HFFc6 (cell line): ENCODE measurements around the gene TUBGCP6. TPM values are rescaled to one million over a fixed set of nuclear protein-coding genes. Genes with fewer than 3 reads are reported as not detected.
A peak's percentile ranks its signal among the peaks of the same experiment; 100 is the strongest.
"Not testable (repeated sequence)": the region's sequence is repeated elsewhere in the genome, so short reads cannot be mapped to it uniquely, and the experiment has no call there.

Experiments used
- DNase-seq: peaks from one replicate; pipeline ENCODE4 v3.0.0-alpha.2; 2018
- H3K27ac Mint-ChIP-seq: 2 replicates; pipeline ENCODE4 v1.8.0; 2020; ENCODE audit warnings: mild to moderate bottlenecking, mixed read lengths
- H3K27me3 Mint-ChIP-seq: 2 replicates; pipeline ENCODE4 v1.8.0; 2021; ENCODE audit warnings: mild to moderate bottlenecking, moderate library complexity, mixed read lengths; ENCODE audit not compliant: insufficient read depth
- H3K36me3 Mint-ChIP-seq: 2 replicates; pipeline ENCODE4 v1.8.0; 2021; ENCODE audit warnings: low read depth, mixed read lengths
- H3K4me1 Mint-ChIP-seq: 2 replicates; pipeline ENCODE4 v1.8.0; 2020; ENCODE audit warnings: low read depth, mixed read lengths
- H3K4me3 Mint-ChIP-seq: 2 replicates; pipeline ENCODE4 v1.8.0; 2020; ENCODE audit warnings: mild to moderate bottlenecking, moderate library complexity, mixed read lengths
- H3K9me3 Mint-ChIP-seq: 2 replicates; pipeline ENCODE4 v1.8.0; 2020; ENCODE audit warnings: mild to moderate bottlenecking, mixed read lengths
- CTCF ChIP-seq: fragments of 200-600 bp; sonication (generic); IDR thresholded peaks from 2 replicates; pipeline ENCODE4 v1.5.0; 2021; ENCODE audit warnings: antibody characterized with exemption, mild to moderate bottlenecking
- total RNA-seq, 6 experiments: library from RNA; stranded (reverse); fragmentation: NEBNext Ultra II Directional; extraction: Animal tissue kit (Norgen Biotek cat#: 25700); gene quantifications; 2 replicates in 1 of 6; 3 replicates in 5 of 6; pipeline ENCODE4 v1.2.3, GENCODE V29; 2021

Gene TUBGCP6
- total RNA-seq, 6 experiments from 2014 or later = 20.1 to 26.8 (median 21.7) TPM

DNA sequence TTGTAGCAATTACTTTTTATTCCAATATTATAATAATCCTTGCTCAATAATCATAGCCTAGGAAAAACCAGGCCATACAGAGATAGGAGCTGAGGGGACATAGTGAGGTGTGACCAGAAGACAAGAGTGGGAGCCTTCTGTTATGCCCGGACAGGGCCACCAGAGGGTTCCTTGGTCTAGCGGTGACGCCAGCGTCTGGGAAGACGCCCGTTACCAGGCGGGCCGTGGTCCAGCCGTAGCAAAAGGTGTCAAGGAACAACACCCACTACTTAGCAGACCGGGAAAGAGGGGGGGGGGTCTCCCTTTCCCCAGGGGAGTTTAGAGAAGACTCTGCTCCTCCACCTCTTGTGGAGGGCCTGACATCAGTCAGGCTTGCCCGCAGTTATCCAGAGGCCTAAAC is 28.5 kb upstream of the TUBGCP6 start:
- DNase-seq, H3K4me3 Mint-ChIP-seq, H3K9me3 Mint-ChIP-seq, H3K27ac Mint-ChIP-seq, H3K4me1 Mint-ChIP-seq: not testable (repeated sequence)
- peaks cover 18% of the 10 kb centered on the region for H3K36me3 Mint-ChIP-seq
- TF ChIP-seq CTCF = 0 out of 2 replicates have a peak, but pooled peaks have one; percentile 28
- H3K27me3 Mint-ChIP-seq = peaks cover 11% of the 10 kb centered on the region

DNA sequence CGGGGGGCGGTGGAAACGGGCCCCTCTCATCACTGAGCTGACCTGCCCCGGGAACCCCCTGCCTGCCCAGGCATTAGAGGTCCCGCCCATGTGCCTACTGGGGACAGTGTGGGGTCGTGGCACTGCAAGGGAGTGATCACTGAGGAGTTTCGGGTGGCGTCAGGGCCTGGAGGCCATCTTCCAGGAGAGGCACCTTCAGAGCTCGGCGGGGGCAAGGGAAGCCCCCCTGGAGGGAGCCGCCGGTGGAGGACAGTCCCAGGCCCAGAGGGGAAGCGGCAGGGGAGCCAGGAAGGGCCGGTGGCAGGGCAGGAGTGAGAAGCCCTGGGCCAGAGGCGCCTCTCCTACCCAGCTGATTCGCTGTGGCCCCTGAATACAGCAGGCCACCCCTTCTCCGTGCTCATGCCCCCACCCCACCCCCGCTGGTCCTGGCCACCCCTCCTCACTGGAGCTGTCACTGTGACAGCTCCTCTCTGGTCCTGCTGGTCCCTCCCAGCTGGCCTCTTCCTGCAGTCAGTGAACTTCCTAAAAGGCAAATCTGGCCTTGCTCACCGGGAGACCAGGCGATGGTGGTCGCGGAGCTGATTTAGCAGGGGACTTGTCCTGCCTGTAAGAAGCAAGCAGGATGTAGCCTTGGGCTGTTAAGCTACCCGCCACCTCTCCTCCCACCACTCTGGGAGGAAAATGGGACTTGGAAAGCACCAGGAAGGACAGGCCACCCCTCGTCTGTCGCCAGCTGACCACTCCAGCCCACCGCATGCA is 27.4 kb upstream of the TUBGCP6 start:
- peaks cover 14% of the 10 kb centered on the region for H3K36me3 Mint-ChIP-seq
- peaks cover 7% of the 10 kb centered on the region; the same call in 1 of the 2 replicates for H3K4me1 Mint-ChIP-seq
- no peak overlapping the region for H3K4me3 Mint-ChIP-seq
- no peak for DNase-seq
- peaks cover 12% of the 10 kb centered on the region for H3K27me3 Mint-ChIP-seq
- H3K27ac Mint-ChIP-seq = peak overlapping the region; percentile 26; the same call in 1 of the 2 replicates
- no peak; the same call in 1 of the 2 replicates for TF ChIP-seq CTCF
- no peaks in the 10 kb centered on the region for H3K9me3 Mint-ChIP-seq

GRCh38 chr22:50271519-50271970 is 26.7 kb upstream of the TUBGCP6 start:
- Mint-ChIP-seq H3K36me3 (peaks cover 7% of the 10 kb centered on the region), H3K27me3 (peaks cover 6% of the 10 kb centered on the region), H3K27ac (no peak overlapping the region), H3K4me3 (no peak overlapping the region), H3K9me3 (no peaks in the 10 kb centered on the region), H3K4me1 (peaks cover 7% of the 10 kb centered on the region; the same call in 1 of the 2 replicates)
- peak; percentile 41; the same call in 1 of the 2 replicates for TF ChIP-seq CTCF
- no peak for DNase-seq

GRCh38 chr22:50270666-50271394 is 26.0 kb upstream of the TUBGCP6 start:
- no peak overlapping the region for H3K27ac Mint-ChIP-seq

More at GRCh38 chr22:50270666-50271394, 26.0 kb upstream of the TUBGCP6 start:
- peak; percentile 63 for DNase-seq
- no peak for TF ChIP-seq CTCF
- H3K27me3 Mint-ChIP-seq = peaks cover 8% of the 10 kb centered on the region
- peaks cover 7% of the 10 kb centered on the region; the same call in 1 of the 2 replicates for H3K4me1 Mint-ChIP-seq
- H3K36me3 Mint-ChIP-seq = peaks cover 6% of the 10 kb centered on the region; the same call in 1 of the 2 replicates
- H3K9me3 Mint-ChIP-seq = no peaks in the 10 kb centered on the region
- H3K4me3 Mint-ChIP-seq = peak overlapping the region; percentile 69
